ENCODE results near the gene JAKMIP3.

JAKMIP3 gene

DNA sequence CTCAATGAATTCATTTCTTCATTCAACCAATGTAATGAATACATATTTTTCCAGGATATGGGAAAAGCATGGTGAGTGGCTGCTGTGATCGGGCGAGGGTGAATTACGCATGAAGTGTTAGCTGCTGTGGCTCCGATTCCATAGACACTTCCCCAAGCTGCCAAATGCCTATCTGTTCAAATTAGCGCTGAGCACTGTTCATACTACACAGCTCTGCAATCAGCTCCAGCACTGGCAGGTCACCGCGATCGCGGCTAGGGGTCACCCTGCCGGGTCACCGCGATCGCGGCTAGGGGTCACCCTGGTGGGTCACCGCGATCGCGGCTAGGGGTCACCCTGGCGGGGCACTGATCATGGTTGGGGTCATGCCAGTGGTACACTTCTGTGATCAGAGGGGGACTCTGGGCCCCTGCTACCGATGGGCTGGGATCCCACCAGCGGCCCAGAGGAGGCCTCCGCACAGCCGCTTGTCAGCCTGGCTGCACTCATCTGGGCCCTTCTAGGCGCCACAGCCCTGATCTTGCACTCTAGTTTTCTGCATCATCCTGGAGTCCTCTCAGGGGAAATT lies 49.3 kb downstream of the JAKMIP3 start:
- DNase-seq: no peak

All from NCI-H524 (cell line).